Activated CD4-positive, alpha-beta T cell treated with anti-CD3 and anti-CD28 coated beads for 48 hours (primary cell): ENCODE results near the gene C3.
"Not testable (repeated sequence)": the region's sequence is repeated elsewhere in the genome, so short reads cannot be mapped to it uniquely, and the experiment has no call there.

ENCODE experiments used
- DNase-seq: peaks from one replicate; pipeline ENCODE4 v3.0.0-alpha.2; 2020

The C3 gene

DNA sequence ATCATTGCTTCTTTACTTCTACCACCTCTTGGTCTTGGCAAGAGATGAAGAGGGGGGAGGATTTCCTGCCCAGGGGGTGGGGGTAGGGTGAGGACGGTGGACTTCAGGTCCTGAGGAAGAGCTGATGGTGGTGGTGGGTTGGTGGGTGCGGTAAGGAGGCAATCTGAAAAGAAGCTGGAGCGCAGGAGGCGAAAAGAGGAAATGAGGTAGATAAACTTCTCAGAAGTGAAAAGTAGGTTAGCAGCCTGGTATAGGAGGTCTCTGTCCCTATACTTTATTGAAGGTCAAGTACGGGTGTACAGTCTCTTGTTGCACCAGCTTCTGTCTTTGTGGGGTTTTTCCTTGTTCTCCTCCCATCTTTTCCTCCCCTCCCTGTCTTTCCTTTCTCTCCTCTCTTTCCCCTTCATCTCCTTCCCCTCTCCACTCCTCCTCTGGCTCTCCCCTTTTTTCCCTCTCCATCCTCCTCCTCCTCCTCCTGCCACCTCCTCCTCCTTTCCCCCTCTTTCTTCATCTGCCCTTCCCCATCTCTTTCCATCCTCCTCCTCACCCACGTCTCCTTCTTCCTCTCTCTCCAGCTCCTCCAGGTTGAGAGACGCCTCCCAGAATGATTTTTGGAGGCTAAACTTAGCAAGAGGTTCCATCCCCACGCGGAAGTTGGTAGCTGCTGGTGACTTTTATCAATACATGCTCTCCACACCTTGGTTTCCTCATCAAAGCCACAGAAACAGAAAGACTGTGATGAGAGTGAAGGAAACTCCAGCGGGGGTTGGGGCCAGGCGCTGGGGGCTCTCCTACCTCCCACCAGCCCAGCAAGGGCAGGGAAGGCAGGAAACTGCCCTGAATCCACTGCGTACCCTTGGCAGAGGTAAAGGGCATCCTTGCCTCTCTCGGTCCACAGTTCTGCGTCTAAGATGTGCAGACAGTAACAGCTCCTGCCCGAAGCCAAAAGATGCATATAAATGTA is 65.8 kb downstream of the C3 start:
- peak; percentile 76 for DNase-seq

DNA sequence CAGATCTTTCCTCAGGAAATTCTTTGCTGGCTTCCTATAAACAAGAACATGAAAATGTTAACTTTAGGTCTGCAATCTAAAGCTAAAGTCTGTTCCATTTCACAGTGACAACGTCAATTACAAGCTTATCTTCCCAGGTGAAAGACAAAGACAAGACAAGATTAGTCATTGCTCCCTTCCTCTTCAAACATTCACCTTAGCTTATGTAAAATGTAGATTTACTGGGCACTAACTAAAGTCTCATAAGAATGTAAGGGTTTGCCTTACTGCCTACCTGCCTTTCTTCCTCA is 67.7 kb downstream of the C3 start:
- DNase-seq = no peak

DNA sequence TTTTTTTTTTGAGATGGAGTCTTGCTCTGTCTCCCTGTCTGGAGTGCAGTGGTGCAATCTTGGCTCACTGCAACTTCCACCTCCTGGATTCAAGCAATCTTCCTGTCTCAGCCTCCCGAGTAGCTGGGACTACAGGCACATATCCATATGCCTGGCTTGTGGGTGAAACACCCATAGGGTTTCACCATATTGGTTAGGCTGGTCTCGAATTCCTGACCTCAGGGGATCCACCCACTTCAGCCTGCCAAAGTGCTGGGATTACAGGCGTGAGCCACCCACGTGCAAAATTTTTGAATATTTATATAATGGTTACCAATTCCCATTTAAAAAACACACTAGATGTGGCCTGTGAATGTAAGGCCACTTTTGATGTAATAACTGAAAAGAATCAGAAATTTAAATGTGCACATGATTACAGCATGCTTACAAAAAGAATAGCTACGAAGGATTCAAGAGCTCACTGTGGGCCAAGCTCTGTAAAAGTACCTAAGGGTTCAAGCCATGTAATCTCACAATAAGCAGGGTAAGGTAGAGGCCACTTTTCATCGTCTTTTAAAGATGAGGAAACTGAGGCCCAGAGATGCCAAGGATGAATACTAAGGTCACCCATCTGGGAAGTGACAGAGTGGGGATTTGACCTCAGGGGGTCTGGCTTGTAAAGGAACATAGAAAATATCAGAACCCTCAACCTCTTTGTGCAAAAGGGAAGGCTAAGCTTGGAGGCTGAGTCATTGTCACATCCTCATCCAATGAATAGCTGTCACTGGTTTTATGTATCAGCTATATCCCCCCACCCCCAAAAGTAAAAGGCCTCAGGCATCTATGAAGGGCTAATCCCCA is 68.3 kb downstream of the C3 start:
- DNase-seq = no peak

DNA sequence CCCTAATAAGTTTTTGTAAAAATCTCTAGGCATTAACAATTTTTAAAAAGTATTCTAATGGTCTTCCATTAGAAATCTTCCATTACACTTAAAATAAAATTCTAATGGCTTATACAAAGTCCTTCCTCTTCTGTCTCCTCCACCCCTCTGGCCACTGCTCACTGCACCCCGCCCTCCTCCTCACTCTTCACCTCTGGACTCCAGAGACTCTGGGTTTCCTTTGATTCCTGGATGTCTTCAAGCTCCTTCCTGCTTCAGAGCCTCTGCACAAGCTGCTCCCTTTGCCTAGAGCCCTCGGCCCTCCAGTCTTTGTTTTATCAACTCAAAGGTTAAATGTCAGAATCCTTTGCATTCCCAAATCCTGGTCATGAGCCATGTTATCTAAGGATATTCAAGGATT is 71.3 kb downstream of the C3 start:
- DNase-seq = no peak

DNA sequence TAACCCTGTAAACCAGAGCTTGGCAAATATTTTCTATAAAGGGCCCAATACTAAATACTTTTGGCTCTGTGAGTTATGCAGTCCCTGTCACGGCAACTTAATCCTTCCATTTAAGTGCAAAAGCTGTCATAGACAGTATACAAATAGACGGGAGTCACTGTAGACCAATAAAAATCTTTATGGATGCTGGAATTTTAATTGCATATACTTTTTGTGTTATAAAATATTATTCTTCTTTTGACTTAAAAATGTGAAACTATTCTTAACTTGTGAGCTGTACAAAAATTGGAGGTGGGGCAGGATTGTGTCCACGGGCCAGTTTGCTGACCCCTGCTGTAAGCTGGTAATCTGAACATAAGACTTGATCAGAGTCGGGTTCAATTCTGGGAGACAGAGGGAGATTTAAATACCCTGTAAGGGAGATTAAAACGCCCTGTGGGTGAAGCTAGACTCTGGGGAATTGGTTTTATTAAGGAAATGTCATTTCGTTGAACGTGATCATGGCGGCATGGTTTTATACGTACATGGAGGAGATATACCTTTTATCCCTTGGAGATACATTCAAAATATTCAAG is 72.2 kb downstream of the C3 start:
- no peak for DNase-seq

DNA sequence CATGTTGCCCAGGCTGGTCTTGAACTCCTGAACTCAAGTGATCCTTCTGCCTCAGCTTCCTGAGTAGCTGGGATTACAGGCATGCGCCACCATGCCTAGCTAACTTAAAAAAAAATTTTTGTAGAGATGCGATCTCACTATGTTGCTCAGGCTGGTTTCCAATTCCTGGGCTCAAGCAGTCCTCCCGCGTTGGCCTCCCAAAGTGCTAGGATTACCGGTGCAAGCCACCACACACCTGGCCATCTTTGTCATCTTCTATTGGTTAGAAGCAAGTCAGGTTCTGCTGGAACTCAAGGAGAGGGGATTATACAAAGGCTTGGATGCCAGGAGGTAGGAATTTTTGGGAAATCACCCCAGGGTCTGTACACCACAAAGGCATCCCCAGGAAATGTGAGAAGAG is 75.7 kb downstream of the C3 start:
- DNase-seq = no peak

DNA sequence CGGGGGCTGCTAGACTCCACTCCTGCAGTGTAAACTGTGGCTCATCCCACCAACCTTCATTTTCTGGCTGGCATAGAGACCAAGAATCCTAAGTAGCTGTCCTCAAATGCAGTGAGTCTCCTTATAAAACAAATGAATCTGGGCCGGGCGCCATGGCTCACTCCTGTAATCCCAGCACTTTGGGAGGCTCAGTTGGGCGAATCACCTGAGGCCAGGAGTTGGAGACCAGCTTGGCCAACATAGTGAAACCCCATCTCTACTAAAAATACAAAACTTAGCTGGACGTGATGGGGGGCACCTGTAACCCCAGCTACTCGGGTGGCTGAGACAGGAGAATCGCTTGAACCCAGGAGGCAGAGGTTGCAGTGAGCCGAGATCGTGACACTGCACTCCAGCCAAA is 80.1 kb downstream of the C3 start:
- not testable (repeated sequence) for DNase-seq

DNA sequence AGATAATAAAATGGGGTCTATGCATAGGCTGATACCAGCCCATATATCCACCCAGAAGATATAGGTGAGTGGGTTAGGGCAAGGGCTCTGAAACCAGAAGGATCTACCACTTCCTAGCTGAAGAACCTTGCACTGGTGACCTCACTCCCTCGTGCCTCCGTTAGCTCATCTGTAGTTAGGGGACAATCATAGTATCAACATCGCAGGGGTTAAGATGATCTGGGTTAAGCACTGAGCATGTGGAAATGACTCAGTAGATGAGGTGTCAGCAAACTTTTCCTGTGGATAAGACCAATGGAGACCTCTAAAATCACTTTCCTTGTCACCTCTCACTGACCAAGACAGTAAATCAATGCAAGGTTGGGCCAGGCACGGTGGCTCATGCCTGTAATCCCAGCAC is 81.0 kb downstream of the C3 start:
- DNase-seq = peak; percentile 50

DNA sequence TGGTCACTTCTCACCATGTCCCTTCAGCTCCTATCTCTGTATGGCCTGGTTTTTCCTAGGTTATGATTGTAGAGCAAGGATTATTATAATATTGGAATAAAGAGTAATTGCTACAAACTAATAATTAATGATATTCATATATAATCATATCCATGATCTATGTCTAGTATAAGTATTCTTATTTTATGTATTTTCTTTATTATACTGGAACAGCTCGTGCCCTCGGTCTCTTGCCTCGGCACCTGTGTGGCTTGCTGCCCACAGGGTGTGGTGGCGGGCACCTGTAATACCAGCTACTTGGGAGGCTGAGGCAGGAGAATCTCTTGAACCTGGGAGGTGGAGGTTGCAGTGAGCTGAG is 87.0 kb downstream of the C3 start:
- DNase-seq = not testable (repeated sequence)

DNA sequence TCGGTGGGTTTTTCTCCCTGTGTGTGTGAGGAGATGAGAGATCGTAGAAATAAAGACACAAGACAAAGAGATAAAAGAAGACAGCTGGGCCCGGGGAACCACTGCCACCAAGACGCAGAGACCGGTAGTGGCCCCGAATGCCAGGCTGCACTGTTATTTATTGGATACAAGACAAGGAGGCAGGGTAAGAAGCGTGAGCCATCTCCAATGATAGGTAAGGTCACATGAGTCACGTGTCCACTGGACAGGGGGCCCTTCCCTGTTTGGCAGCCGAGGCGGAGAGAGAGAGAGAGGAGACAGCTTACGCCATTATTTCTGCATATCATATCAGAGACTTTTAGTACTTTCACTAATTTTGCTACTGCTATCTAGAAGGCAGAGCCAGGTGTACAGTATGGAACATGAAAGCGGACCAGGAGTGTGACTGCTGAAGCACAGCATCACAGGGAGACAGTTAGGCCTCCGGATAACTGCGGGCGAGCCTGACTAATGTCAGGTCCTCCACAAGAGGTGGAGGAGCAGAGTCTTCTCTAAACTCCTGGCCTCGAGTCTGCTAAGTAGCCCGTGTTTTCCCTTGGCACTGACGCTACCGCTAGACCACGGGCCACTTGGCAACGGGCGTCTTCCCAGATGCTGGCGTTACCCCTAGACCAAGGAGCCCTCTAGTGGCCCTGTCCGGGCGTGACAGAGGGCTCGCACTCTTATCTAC is 87.5 kb downstream of the C3 start:
- DNase-seq = peak; percentile 72

DNA sequence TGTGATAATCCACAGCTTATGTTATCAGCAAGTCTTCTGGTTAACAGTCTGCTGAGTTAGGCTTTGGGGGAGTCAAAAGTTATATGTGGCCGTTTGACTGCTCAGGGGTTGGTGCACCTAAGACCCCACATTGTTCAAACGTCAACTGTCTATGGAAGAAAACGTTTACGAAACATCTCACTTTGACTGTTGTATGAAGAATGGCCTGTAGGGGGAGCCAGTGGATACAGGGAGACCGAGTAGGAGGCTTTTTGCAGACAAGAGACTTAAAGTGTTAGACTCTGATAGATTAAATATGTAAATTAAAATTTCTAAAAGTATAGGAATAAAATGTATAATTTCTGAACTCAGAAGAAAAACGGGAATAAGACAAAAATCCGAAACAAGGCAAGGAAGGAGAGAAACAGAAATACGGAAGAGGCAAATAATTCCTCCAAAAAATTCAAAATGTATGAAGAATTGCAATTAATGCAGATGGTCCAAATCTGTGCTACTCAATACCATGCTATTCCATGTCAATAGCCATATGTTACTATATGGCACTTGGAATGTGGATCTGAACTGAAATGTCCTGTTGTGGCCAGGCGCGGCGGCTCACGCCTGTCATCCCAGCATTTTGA is 88.3 kb downstream of the C3 start:
- DNase-seq = peak; percentile 87
